Activated naive CD4-positive, alpha-beta T cell treated with anti-CD3 and anti-CD28 coated beads for 36 hours (primary cell): ENCODE measurements around the gene MACIR. TPM values are rescaled to one million over a fixed set of nuclear protein-coding genes. Genes with fewer than 3 reads are reported as not detected.
"Not testable (repeated sequence)": the region's sequence is repeated elsewhere in the genome, so short reads cannot be mapped to it uniquely, and the experiment has no call there.

Experiments
- CTCF ChIA-PET: fragments of 350-600 bp; sonication (Branson Sonifier 250); formaldehyde crosslinking; loops from one replicate; lab custom pipeline; 2021; ENCODE audit warnings: antibody characterized with exemption; lab: Charles Lee
- DNase-seq: peaks from one replicate; pipeline ENCODE4 v3.0.0-alpha.2; 2020
- H3K27ac Mint-ChIP-seq: one replicate; pipeline ENCODE4 v1.8.0; 2021; ENCODE audit warnings: mild to moderate bottlenecking, mixed read lengths
- H3K27me3 Mint-ChIP-seq: one replicate; pipeline ENCODE4 v1.8.0; 2021; ENCODE audit warnings: low read depth, mixed read lengths
- H3K36me3 Mint-ChIP-seq: one replicate; pipeline ENCODE4 v1.8.0; 2021; ENCODE audit warnings: low read depth, mixed read lengths
- H3K4me1 Mint-ChIP-seq: one replicate; pipeline ENCODE4 v1.8.0; 2021; ENCODE audit warnings: low read depth, mixed read lengths
- H3K4me3 Mint-ChIP-seq: one replicate; pipeline ENCODE4 v1.8.0; 2021; ENCODE audit warnings: mild to moderate bottlenecking, moderate library complexity, mixed read lengths
- H3K9me3 Mint-ChIP-seq: one replicate; pipeline ENCODE4 v1.8.0; 2021; ENCODE audit warnings: mixed read lengths
- intact Hi-C: fragments of 100-400 bp; cut with micrococcal nuclease; formaldehyde crosslinking; loops from one replicate; pipeline ENCODE4 v1.15.1; 2023
- total RNA-seq, 2 experiments: library from RNA; stranded (reverse); gene quantifications; one replicate each; pipeline ENCODE4 v1.2.3, GENCODE V29; 2021

MACIR gene, protein sequence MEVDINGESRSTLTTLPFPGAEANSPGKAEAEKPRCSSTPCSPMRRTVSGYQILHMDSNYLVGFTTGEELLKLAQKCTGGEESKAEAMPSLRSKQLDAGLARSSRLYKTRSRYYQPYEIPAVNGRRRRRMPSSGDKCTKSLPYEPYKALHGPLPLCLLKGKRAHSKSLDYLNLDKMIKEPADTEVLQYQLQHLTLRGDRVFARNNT
- 1 to 10 TPM; 5.5 TPM for total RNA-seq

DNA sequence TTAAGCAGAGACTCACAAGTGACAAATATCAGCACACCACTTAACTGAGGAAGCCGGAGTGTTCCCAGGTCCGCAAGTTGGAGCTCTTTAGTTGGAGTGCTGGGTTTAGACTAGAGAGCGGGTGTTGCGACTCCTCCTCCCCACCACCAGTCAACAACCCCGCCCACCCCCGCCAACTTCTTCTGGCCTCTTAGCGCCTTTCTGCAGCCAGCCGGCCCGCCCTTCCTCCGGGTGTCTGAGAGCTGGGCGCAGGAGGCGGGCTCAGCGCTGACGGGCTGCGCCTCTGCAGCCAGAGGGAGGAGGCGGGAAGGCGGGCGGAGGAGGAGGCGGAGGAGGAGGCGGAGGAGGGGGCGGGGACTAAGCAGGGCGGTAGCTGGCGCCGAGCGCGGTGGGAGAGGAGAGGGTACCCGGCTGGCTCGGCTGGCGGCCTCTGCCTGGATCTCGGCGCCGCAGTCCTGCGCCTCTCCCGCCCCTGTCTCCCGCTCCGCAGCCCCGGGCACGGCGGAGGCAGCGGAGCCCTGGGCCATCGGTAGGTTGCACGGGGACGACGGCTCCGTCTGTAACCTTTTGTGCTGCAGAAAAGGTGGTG is at the start of gene MACIR:
MACIR (plus strand) TSS at position 396 of the 589 bp plus-strand sequence. CDS start 17,157 bp downstream, outside the sequence.
- DNase-seq = peak; percentile 97
- Mint-ChIP-seq H3K27ac (peak within 1 kb of the TSS; percentile 63), H3K4me3 (peak within 1 kb of the TSS; percentile 90), H3K27me3 (peaks cover 3% of the 10 kb centered on the region), H3K36me3 (peaks cover 3% of the 10 kb centered on the region), H3K4me1 (peaks cover 25% of the 10 kb centered on the region), H3K9me3 (no peaks in the 10 kb centered on the region)
- intact Hi-C loops = loop anchor here (1.0 to 2.0 kb wide), 4 partner anchors 98 to 502 kb away; partner anchors contain the start of genes GIN1 and PPIP5K2
- CTCF ChIA-PET = interaction anchor here (0.7 to 1.4 kb wide), 4 partner anchors 26 to 217 kb away, joined by 3 read pairs; no protein-coding TSS in a partner anchor

DNA sequence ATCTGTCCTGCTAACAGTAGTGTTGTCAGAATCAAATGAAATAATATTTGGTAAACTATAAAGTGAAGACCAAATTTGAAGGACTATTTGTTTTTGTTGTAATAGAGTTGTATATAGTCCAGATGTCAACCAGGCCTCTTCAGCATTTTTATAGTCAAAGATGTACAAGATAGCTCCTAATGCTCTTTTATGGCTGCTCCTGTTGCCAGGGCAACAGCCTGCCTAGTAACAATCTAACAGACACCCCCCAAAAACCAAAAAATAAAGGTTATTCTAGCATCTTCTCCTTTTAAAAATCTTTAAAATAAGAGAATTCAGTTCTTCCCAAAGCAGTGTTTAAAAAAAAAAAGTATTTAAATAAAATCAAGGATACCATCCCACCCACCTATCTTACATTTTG is 49.5 kb upstream of the MACIR start:
- CTCF ChIA-PET = interaction anchor here (3.9 kb wide), 1 partner anchor 15 kb away, joined by 20 read pairs; no protein-coding TSS in a partner anchor
- peaks cover 24% of the 10 kb centered on the region for H3K4me1 Mint-ChIP-seq
- intact Hi-C loops = no loop called here
- H3K4me3 Mint-ChIP-seq = no peak overlapping the region
- no peak overlapping the region for H3K27ac Mint-ChIP-seq
- no peak for DNase-seq
- no peaks in the 10 kb centered on the region for H3K27me3 Mint-ChIP-seq
- H3K9me3 Mint-ChIP-seq = no peaks in the 10 kb centered on the region
- H3K36me3 Mint-ChIP-seq = peaks cover 19% of the 10 kb centered on the region

DNA sequence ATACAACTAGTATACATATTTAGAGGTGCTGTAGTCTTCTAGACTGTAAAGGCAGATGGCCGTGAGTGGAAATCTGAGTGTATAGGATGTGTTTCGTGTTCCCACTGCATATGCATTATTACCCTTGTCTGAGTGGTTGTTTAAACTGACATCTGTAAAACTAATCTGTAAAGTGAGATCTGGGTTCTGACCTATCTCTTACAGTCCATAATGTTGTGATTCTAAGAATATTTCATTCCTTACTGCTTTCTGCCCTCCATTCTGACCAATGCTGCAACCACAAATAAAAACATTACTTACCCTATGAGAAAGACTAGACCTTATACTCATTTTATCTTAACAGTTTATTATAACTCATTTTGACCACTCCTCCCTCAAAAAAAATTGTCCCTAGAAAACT is 47.6 kb upstream of the MACIR start:
- CTCF ChIA-PET = interaction anchor here (1.4 kb wide), 1 partner anchor 14 kb away, joined by 6 read pairs; no protein-coding TSS in a partner anchor
- peaks cover 24% of the 10 kb centered on the region for H3K4me1 Mint-ChIP-seq
- intact Hi-C loops = no loop called here
- H3K27me3 Mint-ChIP-seq = no peaks in the 10 kb centered on the region
- H3K27ac Mint-ChIP-seq = no peak overlapping the region
- H3K36me3 Mint-ChIP-seq = peaks cover 7% of the 10 kb centered on the region
- no peak for DNase-seq
- no peak overlapping the region for H3K4me3 Mint-ChIP-seq
- H3K9me3 Mint-ChIP-seq = no peaks in the 10 kb centered on the region

DNA sequence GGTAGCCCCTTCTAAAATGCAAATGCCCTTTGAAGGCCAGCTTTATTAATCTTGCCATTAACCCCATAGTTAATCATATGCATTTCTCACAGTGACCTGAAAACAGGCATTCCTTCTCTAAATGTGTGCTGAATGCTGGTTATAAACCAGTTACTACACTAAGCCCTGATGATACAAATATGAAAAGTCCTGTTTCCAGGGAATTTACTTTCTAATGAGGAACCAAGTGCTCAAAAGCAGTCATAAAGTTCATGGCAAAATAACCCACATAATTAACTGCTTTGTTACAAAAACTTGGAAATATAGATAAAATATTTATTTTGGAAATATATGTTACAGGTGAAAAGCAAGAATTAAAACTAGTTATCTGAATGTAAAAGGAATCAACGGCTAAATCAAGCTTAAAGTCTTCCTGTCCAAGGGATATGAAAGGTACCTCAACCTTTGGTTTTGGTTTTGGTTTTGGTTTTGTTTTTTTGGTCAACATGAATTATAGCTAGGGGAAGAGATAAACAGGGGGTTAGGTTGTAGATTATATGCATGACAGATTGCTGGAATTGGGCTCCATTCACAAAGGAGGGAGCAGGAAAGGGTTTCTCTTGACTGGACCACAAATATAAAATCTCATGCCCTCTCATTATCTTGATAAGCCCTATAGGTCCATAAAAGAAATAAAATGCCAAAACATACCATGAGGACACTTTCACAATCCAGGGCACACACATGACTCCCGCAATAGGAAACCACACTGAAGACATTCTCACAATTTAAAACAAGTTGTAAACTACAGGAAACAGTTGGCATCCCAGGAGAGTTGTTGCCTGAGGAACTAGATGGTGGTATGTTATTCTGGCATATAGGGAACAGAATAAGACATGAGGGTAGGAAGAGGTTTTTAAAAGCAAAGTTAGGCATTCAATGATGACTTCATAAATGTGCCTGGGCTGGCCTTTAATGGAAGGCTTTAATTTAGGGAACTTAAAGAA is 46.7 kb upstream of the MACIR start:
- intact Hi-C loops = no loop called here
- peaks cover 24% of the 10 kb centered on the region for H3K4me1 Mint-ChIP-seq
- peaks cover 6% of the 10 kb centered on the region for H3K36me3 Mint-ChIP-seq
- no peak for DNase-seq
- no peak overlapping the region for H3K4me3 Mint-ChIP-seq
- no peak overlapping the region for H3K27ac Mint-ChIP-seq
- H3K27me3 Mint-ChIP-seq = no peaks in the 10 kb centered on the region
- no peaks in the 10 kb centered on the region for H3K9me3 Mint-ChIP-seq
- CTCF ChIA-PET = interaction anchor here (0.6 to 1.4 kb wide), 2 partner anchors 13 to 121 kb away, joined by 5 to 6 read pairs; no protein-coding TSS in a partner anchor

DNA sequence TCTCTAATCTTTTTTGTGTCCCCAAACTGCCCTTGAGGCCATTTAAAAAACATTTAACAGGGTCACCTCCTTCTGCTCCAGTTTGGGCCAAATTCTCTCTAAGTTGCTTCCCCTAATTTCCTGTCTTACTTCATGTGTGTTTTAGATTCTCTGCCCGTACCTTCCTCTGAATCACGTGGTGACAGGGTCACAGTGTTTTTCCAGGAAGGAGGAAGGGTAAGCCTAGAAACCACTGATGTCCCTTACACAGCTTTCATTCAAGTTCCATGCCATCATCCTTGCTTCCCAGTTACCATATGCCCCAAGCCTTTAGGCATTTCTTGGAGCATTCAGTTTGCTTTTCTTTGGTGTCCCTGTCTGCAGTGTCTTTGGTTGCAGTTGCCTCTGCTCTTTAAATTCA is 42.4 kb upstream of the MACIR start:
- DNase-seq = no peak
- intact Hi-C loops = no loop called here
- CTCF ChIA-PET = interaction anchor here (1.5 to 5.3 kb wide), 2 partner anchors 9 to 534 kb away, joined by 4 to 31 read pairs; no protein-coding TSS in a partner anchor
- H3K4me3 Mint-ChIP-seq = no peak overlapping the region
- H3K9me3 Mint-ChIP-seq = no peaks in the 10 kb centered on the region
- H3K27me3 Mint-ChIP-seq = no peaks in the 10 kb centered on the region
- peaks cover 9% of the 10 kb centered on the region for H3K4me1 Mint-ChIP-seq
- no peak overlapping the region for H3K27ac Mint-ChIP-seq
- H3K36me3 Mint-ChIP-seq = peaks cover 2% of the 10 kb centered on the region

DNA sequence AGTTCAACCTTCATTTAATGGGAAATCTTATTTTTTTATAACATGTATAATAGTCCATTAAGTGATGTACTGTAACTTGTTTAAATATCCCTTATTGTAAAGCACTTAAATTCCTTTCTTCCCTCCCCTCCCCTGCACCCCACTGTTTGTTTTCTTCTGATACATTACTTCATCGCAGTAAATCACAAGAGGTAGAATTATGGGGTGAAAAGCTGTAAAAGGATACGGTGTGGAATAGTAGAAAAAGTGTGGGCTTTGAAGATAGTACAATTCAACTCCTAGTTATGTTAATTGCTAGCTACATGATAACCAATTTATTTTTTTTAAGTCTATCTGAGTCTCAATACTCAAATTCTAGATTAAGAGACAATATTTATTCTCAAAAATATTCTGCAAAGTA is 41.9 kb upstream of the MACIR start:
- Mint-ChIP-seq H3K4me1 (peaks cover 5% of the 10 kb centered on the region), H3K27me3 (no peaks in the 10 kb centered on the region), H3K4me3 (no peak overlapping the region), H3K9me3 (no peaks in the 10 kb centered on the region), H3K36me3 (peaks cover 2% of the 10 kb centered on the region), H3K27ac (no peak overlapping the region)
- CTCF ChIA-PET = interaction anchor here (1.5 to 5.3 kb wide), 2 partner anchors 8 to 535 kb away, joined by 4 to 31 read pairs; no protein-coding TSS in a partner anchor
- intact Hi-C loops = no loop called here
- DNase-seq = no peak

DNA sequence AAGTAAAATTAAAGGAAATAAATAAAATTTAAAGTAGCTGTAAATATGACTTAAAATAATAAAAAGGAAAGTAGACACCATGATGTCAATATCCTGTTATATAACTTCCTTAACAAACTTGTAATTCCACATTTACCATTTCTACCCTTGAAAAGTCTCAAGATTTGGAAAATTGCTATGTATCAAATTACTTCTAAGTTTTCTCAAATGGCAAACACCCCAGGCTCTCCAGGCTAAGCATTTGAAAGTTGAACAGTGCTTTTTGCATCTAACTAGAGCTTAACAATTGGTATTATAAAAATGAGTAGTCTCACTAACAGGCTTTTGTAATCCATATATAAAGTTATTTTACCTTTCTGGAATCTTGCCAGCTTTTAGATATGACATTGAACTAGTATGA is 41.5 kb upstream of the MACIR start:
- intact Hi-C loops = no loop called here
- CTCF ChIA-PET = interaction anchor here (1.5 to 5.3 kb wide), 2 partner anchors 8 to 535 kb away, joined by 4 to 31 read pairs; no protein-coding TSS in a partner anchor
- peaks cover 2% of the 10 kb centered on the region for H3K4me1 Mint-ChIP-seq

DNA sequence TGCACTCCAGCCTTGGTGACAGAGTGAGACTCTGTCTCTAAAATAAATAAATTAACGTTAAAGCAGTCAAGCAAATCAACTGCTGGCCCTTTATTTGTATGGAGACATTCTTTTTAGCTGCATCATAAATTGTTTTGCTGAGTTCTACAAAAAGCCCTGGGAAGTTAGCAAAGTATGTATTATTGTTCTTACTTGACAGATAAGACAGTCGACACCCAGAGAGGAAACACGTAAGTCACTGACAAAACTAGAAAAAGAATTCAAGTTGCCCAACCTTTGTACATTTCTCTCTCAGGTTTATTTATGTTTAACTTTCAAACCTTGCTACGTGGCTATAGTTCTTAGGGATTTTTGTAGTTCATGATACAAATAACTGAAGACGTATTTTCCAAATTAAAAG is 40.4 kb upstream of the MACIR start:
- Mint-ChIP-seq H3K4me3 (no peak overlapping the region), H3K36me3 (peaks cover 1% of the 10 kb centered on the region), H3K27ac (no peak overlapping the region), H3K27me3 (no peaks in the 10 kb centered on the region), H3K4me1 (no peaks in the 10 kb centered on the region), H3K9me3 (no peaks in the 10 kb centered on the region)
- CTCF ChIA-PET = no interaction called here
- intact Hi-C loops = no loop called here
- no peak for DNase-seq

More for the DNA sequence above, 41.5 kb upstream of the MACIR start:
- Mint-ChIP-seq H3K27me3 (no peaks in the 10 kb centered on the region), H3K36me3 (peaks cover 2% of the 10 kb centered on the region), H3K4me3 (no peak overlapping the region), H3K9me3 (no peaks in the 10 kb centered on the region), H3K27ac (no peak overlapping the region)
- DNase-seq = no peak

DNA sequence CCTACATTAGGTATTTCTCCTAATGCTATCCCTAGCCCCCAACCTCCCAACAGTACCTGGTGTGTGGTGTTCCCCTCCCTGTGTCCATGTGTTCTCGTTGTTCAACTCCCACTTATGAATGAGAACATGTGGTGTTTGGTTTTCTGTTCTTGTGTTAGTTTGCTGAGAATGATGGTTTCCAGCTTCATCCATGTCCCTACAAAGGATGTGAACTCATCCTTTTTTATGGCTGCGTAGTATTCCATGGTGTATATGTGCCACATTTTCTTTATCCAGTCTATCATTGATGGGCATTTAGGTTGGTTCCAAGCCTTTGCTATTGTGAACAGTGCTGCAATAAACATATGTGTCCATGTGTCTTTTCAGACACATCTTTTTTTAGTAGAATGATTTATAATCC is 39.5 kb upstream of the MACIR start:
- DNase-seq, H3K36me3 Mint-ChIP-seq, CTCF ChIA-PET, H3K4me3 Mint-ChIP-seq, intact Hi-C loops, H3K4me1 Mint-ChIP-seq, H3K27me3 Mint-ChIP-seq, H3K27ac Mint-ChIP-seq, H3K9me3 Mint-ChIP-seq: not testable (repeated sequence)

DNA sequence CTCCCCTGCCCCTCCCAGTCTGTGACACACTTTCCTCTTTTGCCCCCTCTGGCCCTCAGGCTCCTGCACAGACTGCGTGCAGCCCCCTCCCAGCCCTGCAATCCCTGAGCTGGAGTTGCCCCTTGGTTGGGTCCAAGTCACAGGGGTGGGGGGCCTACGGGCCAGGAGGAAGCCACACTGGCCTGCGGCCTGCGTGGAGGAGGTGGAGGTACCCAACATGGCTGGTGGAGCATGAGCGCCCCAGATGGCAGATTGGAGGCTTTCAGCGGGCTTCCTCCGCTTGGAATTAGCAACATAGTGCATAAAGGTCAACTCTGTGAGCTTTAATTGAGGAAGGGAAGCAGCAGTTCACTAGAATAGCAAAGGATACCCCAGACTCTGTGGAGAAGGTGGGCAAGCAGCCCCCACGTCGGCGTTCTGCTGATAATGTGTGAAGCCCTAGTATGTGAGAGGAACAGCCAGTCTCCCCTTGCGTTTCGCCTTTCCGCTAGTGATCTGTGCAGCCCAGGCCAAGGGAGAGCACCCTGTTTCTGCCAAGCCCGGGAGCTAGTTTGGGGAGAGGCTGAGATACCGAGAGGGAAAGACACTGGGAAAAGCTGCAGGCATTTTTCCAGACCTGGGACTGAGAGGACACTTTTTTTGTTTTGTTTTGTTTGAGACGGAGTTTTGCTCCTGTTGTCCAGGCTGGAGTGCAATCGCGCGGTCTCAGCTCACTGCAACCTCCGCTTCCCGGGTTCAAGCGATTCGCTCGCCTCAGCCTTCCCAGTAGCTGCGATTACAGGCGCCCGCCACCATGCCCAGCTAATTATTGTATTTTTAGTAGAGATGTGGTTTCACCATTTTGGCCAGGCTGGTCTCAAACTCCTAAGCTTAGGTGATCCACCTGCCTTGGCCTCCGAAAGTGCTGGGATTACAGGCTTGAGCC is 35.3 kb upstream of the MACIR start:
- DNase-seq = no peak
- no peaks in the 10 kb centered on the region for H3K9me3 Mint-ChIP-seq
- H3K27ac Mint-ChIP-seq = no peak overlapping the region
- intact Hi-C loops = loop anchor here (5.0 kb wide), 1 partner anchor 181 kb away; no protein-coding TSS in a partner anchor
- peaks cover 11% of the 10 kb centered on the region for H3K27me3 Mint-ChIP-seq
- CTCF ChIA-PET = interaction anchor here (0.6 to 2.9 kb wide), 9 partner anchors 8 to 542 kb away, joined by 3 to 31 read pairs (median 4); partner anchors contain the start of genes GIN1 and PPIP5K2
- H3K4me3 Mint-ChIP-seq = no peak overlapping the region
- H3K4me1 Mint-ChIP-seq = no peaks in the 10 kb centered on the region
- peaks cover 1% of the 10 kb centered on the region for H3K36me3 Mint-ChIP-seq
